Measurements from ENCODE around the gene CFAP157. TPM values are rescaled to one million over a fixed set of nuclear protein-coding genes. Genes with fewer than 3 reads are reported as not detected.
"Not testable (repeated sequence)": the region's sequence is repeated elsewhere in the genome, so short reads cannot be mapped to it uniquely, and the experiment has no call there.

The CFAP157 gene
- total and polyA plus RNA-seq, 2 donors from 2014 or later, result 0.41 to 2.9 TPM

DNA sequence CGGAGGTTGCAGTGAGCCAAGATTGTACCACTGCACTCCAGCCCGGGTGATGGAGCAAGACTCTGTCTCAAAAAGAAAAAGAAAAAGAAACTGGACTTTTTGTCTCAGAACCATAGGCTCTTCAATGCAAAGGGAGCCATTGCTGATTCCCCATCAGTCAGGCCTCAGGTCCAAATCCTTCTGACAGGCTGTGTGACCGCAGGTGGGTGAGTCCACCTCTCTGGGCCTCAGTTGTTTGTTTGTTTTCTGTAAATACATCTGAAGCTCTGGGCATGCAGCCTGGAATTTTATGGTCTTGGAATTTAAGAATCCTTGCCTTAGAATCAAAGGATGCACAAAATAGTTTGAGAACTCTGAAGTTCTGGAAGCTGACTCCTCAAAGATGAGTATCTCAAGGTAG is 49.4 kb downstream of the CFAP157 start:
- Histone ChIP-seq H3K27ac (ENCODE audit: low read depth in 2 of 2, low read length in 2 of 2) (no peak overlapping the region), H3K4me3 (ENCODE audit: low read length in 3 of 3) (no peak overlapping the region)
- no peak for FAIRE-seq

DNA sequence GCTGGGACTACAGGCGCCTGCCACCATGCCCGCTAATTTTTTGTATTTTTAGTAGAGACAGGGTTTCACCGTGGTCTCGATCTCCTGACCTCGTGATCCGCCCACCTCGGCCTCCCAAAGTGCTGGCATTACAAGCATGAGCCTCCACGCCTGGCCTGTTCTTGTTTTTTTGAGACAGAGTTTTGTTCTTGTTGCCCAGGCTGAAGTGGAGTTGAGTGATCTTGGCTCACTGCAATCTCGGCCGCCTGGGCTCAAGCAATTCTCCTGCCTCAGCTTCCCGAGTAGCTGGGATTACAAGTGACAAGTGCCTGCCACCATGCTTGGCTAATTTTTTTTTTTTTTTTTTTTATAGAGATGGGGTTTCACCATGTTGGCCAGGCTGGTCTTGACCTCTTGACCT is 50.0 kb downstream of the CFAP157 start:
- DNase-seq; H3K9ac ChIP-seq (ENCODE audit: low read length in 3 of 3); H3K27me3 ChIP-seq (ENCODE audit: control insufficient read depth, insufficient read depth, low read length); H3K27ac ChIP-seq (ENCODE audit: low read depth in 2 of 2, low read length in 2 of 2); H3K4me1 ChIP-seq (ENCODE audit: control insufficient read depth in 2 of 3, insufficient read depth in 2 of 3, low read depth in 1 of 3, low read length in 3 of 3); H3K36me3 ChIP-seq (ENCODE audit: control insufficient read depth in 2 of 3, insufficient read depth in 3 of 3, low read length in 3 of 3); H3K4me3 ChIP-seq (ENCODE audit: low read length in 3 of 3); H3K9me3 ChIP-seq (ENCODE audit: control insufficient read depth in 2 of 3, insufficient read depth in 1 of 3, low read length in 3 of 3); FAIRE-seq; intact Hi-C loops (cut with DNase I): not testable (repeated sequence)

More for the DNA sequence above, 49.4 kb downstream of the CFAP157 start:
- H3K27me3 ChIP-seq (ENCODE audit: control insufficient read depth, insufficient read depth, low read length), result peaks cover 10% of the 10 kb centered on the region
- H3K9me3 ChIP-seq (ENCODE audit: control insufficient read depth in 2 of 3, insufficient read depth in 1 of 3, low read length in 3 of 3), result no peaks in the 10 kb centered on the region
- DNase-seq, result no peak
- H3K36me3 ChIP-seq (ENCODE audit: control insufficient read depth in 2 of 3, insufficient read depth in 3 of 3, low read length in 3 of 3), result no peaks in the 10 kb centered on the region
- intact Hi-C loops (cut with DNase I), result no loop called here
- H3K4me1 ChIP-seq (ENCODE audit: control insufficient read depth in 2 of 3, insufficient read depth in 2 of 3, low read depth in 1 of 3, low read length in 3 of 3), result no peaks in the 10 kb centered on the region
- TF ChIP-seq, protein P1, sequence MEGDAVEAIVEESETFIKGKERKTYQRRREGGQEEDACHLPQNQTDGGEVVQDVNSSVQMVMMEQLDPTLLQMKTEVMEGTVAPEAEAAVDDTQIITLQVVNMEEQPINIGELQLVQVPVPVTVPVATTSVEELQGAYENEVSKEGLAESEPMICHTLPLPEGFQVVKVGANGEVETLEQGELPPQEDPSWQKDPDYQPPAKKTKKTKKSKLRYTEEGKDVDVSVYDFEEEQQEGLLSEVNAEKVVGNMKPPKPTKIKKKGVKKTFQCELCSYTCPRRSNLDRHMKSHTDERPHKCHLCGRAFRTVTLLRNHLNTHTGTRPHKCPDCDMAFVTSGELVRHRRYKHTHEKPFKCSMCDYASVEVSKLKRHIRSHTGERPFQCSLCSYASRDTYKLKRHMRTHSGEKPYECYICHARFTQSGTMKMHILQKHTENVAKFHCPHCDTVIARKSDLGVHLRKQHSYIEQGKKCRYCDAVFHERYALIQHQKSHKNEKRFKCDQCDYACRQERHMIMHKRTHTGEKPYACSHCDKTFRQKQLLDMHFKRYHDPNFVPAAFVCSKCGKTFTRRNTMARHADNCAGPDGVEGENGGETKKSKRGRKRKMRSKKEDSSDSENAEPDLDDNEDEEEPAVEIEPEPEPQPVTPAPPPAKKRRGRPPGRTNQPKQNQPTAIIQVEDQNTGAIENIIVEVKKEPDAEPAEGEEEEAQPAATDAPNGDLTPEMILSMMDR (IDR thresholded peaks at IDR 0.05; ENCODE audit: borderline replicate concordance, extremely low read depth, insufficient read depth), result no peak
- no peak overlapping the region for H3K9ac ChIP-seq (ENCODE audit: low read length in 3 of 3)

- intact Hi-C loops (cut with DNase I), result no loop called here
- H3K36me3 ChIP-seq (ENCODE audit: control insufficient read depth in 2 of 3, insufficient read depth in 3 of 3, low read length in 3 of 3), result no peaks in the 10 kb centered on the region
- H3K27ac ChIP-seq (ENCODE audit: low read depth in 2 of 2, low read length in 2 of 2), result no peak overlapping the region
- FAIRE-seq (no peak), DNase-seq (no peak)
- H3K9ac ChIP-seq (ENCODE audit: low read length in 3 of 3), result no peak overlapping the region
- H3K4me3 ChIP-seq (ENCODE audit: low read length in 3 of 3), result no peak overlapping the region
- TF ChIP-seq, protein P1 (IDR thresholded peaks at IDR 0.05; ENCODE audit: borderline replicate concordance, extremely low read depth, insufficient read depth), result no peak
- peaks cover 8% of the 10 kb centered on the region for H3K27me3 ChIP-seq (ENCODE audit: control insufficient read depth, insufficient read depth, low read length)
- H3K9me3 ChIP-seq (ENCODE audit: control insufficient read depth in 2 of 3, insufficient read depth in 1 of 3, low read length in 3 of 3), result no peaks in the 10 kb centered on the region
- H3K4me1 ChIP-seq (ENCODE audit: control insufficient read depth in 2 of 3, insufficient read depth in 2 of 3, low read depth in 1 of 3, low read length in 3 of 3), result peaks cover 0 to 5% (median 0%) of the 10 kb centered on the region in 3 donors
Measured at GRCh38 chr9:127758843-127759242, 52.1 kb downstream of the CFAP157 start.

GRCh38 chr9:127761061-127761460 is 54.3 kb downstream of the CFAP157 start:
- Histone ChIP-seq H3K36me3 (ENCODE audit: control insufficient read depth in 2 of 3, insufficient read depth in 3 of 3, low read length in 3 of 3) (no peaks in the 10 kb centered on the region), H3K4me3 (ENCODE audit: low read length in 3 of 3) (no peak overlapping the region), H3K9ac (ENCODE audit: low read length in 3 of 3) (peak overlapping the region in 1 of 3 donors; percentile 34), H3K27ac (ENCODE audit: low read depth in 2 of 2, low read length in 2 of 2) (peak overlapping the region in 1 of 2 donors; percentile 32), H3K9me3 (ENCODE audit: control insufficient read depth in 2 of 3, insufficient read depth in 1 of 3, low read length in 3 of 3) (no peaks in the 10 kb centered on the region), H3K27me3 (ENCODE audit: control insufficient read depth, insufficient read depth, low read length) (peaks cover 3% of the 10 kb centered on the region), H3K4me1 (ENCODE audit: control insufficient read depth in 2 of 3, insufficient read depth in 2 of 3, low read depth in 1 of 3, low read length in 3 of 3) (peaks cover 0 to 9% (median 0%) of the 10 kb centered on the region in 3 donors)
- intact Hi-C loops (cut with DNase I), result no loop called here
- FAIRE-seq (no peak), DNase-seq (no peak)
- TF ChIP-seq, protein P1 (IDR thresholded peaks at IDR 0.05; ENCODE audit: borderline replicate concordance, extremely low read depth, insufficient read depth), result no peak

Data from kidney (tissue), 14 donors.